Right ventricle myocardium inferior (tissue), 1 donor: Measurements from ENCODE around the gene RANBP3. TPM values are rescaled to one million over a fixed set of nuclear protein-coding genes. Genes with fewer than 3 reads are reported as not detected.

Source experiments
- ATAC-seq: fragments of 200-7000 bp; cut with Tn5 transposase; one replicate; pipeline ENCODE4 v1.9.1; 2020; ENCODE audit warnings: mild to moderate bottlenecking, moderate library complexity
- DNase-seq: peaks from one replicate; pipeline ENCODE4 v3.0.0; 2021; ENCODE audit errors: missing footprints
- intact Hi-C: fragments of 100-400 bp; cut with DNase I; formaldehyde crosslinking; loops from one replicate; pipeline ENCODE4 v1.11.0; 2022
- total RNA-seq: library from RNA; stranded (reverse); fragmentation: NEBNext Ultra II Directional; extraction: Animal tissue kit (Norgen Biotek cat#: 25700); gene quantifications from one replicate; pipeline ENCODE4 v1.2.1, GENCODE V29; 2021
- donor health status: DM: no; HTN: yes; CAD: no; lungs with severe emphysema.

RANBP3 gene
- total RNA-seq, 1 donor from 2014 or later, result 65.6 TPM

DNA sequence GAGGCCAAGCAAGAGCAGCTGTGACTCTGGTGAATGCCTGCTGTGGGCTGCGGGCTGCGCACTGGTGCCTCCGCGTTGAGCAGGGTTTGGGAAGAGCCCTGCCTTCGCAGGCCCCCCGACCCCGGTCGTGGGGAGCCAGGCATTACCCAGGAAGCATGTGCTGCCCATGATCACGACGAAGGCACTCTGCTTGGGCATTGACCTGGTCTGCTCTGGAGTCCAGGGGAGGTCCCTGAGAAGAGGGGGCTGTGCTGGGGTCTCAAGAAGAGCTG is 19.2 kb downstream of the RANBP3 start:
- intact Hi-C loops, result loop anchor here (10.0 kb wide), 1 partner anchor 134 kb away; no protein-coding TSS in a partner anchor
- no peak for ATAC-seq
- DNase-seq, result no peak

DNA sequence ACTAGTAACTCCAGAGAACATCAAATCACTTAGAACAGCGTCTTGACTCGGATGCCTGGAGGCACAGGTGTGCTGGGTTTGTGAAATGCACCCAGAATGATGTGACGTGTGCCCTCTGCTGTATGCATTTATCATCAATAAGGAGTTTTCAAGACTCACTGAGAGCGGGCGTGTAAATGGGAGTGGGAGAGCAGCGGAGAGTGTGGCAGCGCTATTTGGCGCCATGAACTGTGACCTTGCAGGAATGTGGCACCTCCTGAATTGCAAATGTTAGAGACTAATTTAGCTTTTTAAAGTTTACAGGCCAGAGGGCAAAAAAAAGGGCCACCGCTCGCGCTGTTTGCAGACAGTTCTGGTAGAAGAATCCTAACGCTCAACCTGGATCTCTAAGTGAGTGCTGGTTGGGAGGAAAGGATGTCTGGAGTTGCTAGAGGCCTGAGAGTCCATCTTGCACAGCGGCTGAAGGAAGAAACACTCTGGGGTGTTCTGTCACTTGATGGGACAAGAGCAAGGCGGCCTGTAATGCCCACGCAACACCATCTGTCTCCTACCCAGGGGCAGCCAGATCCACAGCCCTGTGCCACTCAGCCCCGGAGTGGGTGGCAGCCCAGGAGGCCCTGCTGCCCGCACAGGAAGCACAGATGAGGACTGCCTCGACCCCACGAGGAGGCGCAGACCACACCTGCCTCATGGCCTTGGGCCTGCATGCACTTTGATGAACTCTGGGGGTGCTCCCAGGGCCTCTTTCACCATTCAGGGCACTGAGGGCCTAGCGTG is 19.7 kb downstream of the RANBP3 start:
- intact Hi-C loops, result loop anchor here (10.0 kb wide), 1 partner anchor 133 kb away; no protein-coding TSS in a partner anchor
- no peak for DNase-seq
- no peak for ATAC-seq

DNA sequence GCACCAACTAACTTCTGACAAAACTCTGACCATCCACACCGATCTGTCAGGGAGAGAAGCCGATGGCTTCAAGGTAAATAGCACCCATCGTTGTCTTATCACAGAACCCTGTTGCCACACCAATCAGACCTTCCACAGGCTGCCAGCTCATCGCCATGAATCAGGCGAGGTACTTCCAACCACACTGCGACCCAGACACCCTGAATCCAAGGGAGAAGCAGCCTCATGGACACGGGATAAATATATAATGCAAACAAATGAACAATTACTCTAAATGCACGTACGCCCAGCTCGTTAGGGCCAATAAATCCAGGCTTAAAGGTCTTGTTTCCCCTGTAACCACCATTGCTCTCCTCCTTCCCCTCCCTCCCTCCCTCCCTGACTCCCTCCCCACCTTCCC is 20.8 kb downstream of the RANBP3 start:
- ATAC-seq, result no peak
- no peak for DNase-seq
- intact Hi-C loops, result loop anchor here (10.0 kb wide), 1 partner anchor 132 kb away; no protein-coding TSS in a partner anchor

DNA sequence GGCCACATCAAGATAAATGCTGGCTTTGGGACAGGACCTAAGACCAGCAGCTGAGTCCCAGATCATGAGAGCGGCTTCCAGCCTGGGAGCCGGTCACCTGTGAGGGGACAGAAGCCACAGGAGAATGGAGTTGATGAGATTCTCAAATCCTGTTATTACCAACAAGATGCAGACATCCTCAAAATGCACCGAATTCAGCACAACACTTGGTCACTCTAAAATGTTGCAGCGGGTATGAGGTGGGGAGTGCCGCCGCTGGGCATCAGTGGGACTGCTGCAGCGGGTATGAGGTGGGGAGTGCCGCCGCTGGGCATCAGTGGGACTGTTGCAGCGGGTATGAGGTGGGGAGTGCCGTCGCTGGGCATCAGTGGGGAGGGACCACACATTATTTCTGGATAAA is 21.2 kb downstream of the RANBP3 start:
- ATAC-seq (no peak), DNase-seq (no peak)
- intact Hi-C loops, result loop anchor here (10.0 kb wide), 1 partner anchor 132 kb away; no protein-coding TSS in a partner anchor

DNA sequence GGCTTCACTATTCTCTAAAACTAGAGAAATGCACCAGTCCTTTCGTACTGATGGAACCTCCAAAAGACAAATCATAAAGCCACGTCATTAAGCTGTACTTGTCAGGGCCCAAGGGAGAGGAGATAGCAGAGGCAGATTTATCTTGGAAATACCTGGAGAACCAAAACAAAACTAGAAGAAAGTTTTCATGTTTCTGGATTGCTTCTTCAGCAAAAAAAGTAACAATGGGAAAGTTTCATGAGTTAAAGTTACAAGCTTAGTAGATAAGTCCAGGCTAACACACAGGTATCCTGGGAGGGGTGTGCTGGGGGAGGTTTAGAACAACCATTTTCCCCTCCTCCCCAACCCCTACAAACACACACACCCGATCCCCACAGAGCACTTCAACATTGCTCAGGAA is 21.6 kb downstream of the RANBP3 start:
- intact Hi-C loops, result loop anchor here (10.0 kb wide), 1 partner anchor 132 kb away; no protein-coding TSS in a partner anchor
- no peak for ATAC-seq

DNA sequence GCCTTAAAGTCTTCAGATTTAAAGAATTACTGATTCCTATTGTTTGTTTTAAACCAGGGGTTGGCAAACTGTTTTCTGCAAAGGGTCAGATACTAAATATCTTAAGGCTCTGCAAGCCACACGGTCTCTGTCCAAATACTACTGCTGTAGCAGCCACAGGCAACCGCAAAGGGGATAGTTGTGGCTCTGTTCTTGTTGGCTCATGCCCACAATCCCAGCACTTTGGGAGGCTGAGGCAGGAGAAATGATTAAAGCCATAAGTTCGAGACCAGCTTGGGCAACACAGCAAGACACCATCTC is 22.4 kb downstream of the RANBP3 start:
- DNase-seq, result no peak
- intact Hi-C loops, result loop anchor here (10.0 kb wide), 1 partner anchor 131 kb away; no protein-coding TSS in a partner anchor
- ATAC-seq, result no peak

More for the DNA sequence above, 21.6 kb downstream of the RANBP3 start:
- DNase-seq, result no peak

DNA sequence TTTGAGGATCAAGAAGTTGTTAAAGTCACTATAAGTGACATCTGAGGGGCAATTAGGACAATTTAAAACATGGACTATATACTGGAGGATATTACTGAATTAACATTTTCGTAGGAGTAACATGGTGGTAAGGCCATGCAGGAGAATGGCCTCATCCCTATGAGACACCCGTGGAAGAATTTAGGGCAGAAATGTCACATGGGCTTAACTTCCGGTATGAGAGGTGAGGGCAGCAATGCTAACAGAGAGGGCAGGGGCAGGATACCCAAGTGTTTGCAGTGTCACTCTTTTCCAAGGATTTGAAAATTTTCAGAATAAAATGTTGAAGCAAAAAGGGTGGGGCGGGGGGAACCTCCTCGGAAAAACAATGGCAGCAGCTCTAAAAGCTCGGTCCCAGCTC is 23.6 kb downstream of the RANBP3 start:
- DNase-seq, result no peak
- intact Hi-C loops, result loop anchor here (10.0 kb wide), 1 partner anchor 129 kb away; no protein-coding TSS in a partner anchor
- no peak for ATAC-seq

DNA sequence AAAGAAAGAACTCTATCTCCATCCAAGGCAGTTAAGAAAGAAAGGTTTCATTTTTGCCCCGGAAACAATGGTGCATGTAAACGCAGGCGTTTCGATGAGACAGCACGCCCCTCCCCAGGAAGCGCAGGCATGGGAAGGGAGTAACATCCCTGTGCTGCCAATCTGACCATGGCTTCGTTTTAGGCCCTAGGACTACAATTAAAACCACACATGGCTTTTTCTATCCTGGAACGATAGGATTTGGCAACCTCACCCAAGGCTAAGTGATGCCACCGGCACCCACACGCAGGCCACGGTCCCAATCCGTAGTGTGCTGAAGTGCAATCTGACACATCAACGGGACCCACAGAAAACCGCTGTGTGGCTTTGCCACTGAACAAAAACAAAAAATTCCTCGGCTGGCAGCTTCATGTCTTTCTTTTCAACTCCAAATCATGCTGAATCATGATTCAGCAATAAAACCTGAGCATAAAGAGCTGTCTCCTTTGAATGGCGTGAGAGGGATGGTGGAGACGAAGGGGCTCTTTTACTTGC is 24.2 kb downstream of the RANBP3 start:
- ATAC-seq, result no peak
- intact Hi-C loops, result loop anchor here (10.0 kb wide), 1 partner anchor 129 kb away; no protein-coding TSS in a partner anchor

DNA sequence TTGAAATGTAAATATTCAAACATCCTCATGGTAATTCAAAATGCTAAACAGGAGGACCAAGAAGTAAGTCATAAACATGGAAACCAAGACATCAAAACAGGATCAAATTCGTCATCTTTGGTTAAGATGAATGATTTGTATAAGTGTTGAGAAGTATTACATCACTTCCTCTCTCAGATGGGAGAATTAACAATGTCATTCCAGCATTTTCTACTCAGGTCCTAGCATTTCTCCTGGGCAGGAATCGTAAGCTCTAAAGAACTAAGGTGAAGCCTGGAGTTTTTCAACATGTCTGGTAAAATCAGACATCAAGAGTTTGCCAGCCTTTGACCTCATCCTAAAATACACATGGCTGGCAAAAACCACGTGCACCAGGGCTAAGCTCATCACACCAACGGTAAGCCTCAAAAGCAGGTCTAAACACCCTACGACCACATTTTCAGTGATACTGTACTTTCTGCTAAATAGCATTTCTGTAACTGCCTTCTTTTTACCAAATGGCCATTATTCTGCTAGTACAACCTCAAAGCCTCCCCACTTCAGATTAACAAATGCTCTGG is 24.8 kb downstream of the RANBP3 start:
- ATAC-seq, result no peak
- intact Hi-C loops, result loop anchor here (10.0 kb wide), 1 partner anchor 128 kb away; no protein-coding TSS in a partner anchor
- no peak for DNase-seq

More for the DNA sequence above, 24.2 kb downstream of the RANBP3 start:
- no peak for DNase-seq

DNA sequence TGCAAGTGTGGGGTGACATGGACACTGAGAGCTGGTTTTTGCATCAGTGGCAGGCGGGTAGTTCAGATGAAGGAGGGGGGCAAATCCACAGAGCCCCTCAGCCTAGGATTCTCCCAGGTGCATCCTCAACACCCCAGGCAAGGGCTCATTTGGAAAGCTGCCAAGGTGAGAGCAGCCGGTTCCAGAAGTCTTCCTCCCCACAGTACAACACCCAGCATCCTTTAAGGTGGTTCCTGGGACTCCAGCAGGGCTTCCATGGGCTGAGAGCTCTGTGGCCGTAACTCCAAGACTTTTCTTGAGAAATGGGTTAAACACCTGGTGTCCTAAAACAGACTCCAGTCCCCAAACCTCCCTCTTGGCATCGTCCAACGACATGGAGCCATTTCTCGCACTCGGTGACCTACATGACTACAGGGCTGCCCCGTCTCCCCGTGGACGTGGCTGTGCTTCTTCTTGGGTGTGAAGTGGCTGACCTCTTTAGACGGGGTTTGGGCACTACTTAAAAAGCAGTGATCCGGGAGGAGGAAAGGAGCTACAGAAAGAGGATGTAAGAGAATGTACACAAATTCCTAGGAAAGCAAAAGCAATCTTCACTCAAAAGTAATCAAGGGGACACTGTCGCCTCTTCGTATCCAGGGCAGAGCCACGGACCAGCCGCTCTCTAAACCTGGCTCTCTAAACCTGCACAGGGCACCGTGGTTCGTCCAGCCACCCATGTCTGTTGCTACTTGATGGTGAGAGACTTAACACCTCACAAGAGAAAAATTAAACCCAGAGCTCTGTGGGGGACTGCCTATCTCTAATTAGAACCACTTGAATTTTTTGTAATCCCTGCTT is 25.5 kb downstream of the RANBP3 start:
- DNase-seq (no peak), ATAC-seq (no peak)
- intact Hi-C loops, result loop anchor here (10.0 kb wide), 1 partner anchor 128 kb away; no protein-coding TSS in a partner anchor

DNA sequence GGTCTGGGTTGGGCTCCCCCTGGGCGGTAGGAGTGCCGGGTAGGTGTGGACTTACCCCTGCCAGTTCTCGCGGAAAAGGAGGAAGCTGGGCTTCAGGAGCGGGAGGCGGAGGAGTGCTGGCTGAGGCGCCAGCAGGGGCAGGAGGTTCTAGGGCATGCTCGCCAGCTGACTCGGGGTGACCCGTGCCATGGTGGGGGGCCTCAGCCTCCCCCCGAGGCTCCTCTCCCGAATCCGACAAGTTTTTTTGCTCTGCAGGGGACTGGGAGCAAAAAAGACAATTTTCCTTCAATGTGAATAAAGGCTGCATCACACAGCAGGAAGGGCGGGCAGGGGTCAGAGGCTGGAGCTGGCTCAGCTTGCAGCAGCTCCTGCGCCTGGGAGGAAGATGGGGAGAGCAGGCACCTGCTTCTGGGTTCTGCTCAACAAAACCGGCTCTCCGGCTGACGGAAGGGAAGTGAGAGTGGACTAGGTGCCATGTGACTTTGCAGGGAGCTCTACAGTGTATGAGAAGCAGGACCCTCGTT is 26.5 kb downstream of the RANBP3 start:
- ATAC-seq (no peak), DNase-seq (no peak)
- intact Hi-C loops, result loop anchor here (10.0 kb wide), 1 partner anchor 127 kb away; no protein-coding TSS in a partner anchor

DNA sequence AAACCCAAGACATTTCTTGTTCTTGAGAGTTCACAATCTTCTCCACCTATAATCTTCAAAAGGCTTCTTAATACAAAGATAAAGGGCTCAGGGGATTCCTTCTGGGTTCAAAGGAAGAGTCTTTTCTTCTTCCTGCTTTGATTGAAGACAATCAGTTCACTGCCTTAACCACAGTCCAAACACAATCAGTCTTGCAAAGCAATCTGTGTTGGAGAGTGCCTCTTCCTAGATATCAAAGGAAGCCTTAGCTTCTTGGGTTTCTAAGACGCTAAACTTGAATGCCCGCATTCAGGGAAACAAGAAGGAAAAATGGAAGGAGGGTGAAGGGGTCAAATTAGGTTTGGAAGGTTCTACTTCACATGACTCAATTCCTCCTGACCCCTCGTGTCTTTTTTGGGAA is 27.2 kb downstream of the RANBP3 start:
- DNase-seq (no peak), ATAC-seq (no peak)
- intact Hi-C loops, result loop anchor here (10.0 kb wide), 1 partner anchor 126 kb away; no protein-coding TSS in a partner anchor

DNA sequence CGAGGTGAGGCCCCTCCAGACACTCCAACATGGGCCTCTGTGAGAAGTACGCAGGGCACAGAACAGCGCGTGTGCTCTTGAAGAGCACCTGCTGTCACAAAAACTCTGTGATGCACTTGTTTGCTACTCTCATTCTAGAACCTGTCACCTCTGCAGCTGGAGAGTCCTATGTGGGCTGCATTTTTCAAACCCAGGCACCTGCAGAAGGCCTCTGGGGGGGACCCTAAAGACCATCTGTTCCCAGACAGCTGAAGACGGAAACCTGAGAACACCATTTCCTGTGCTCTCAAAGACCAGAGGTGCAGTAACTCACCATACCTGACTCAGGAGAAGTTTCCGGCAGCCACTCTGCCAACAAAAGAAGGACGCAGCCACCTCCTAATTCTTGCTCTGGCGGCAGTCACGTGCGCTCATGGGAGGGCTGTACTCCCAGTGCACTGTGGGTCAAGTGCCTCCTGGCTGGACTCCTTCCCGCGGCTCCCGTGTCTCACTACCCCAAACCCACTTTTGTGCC is 28.1 kb downstream of the RANBP3 start:
- intact Hi-C loops, result loop anchor here (5.0 to 10.0 kb wide), 2 partner anchors 43 to 125 kb away; no protein-coding TSS in a partner anchor
- ATAC-seq (peak; percentile 20), DNase-seq (no peak)

DNA sequence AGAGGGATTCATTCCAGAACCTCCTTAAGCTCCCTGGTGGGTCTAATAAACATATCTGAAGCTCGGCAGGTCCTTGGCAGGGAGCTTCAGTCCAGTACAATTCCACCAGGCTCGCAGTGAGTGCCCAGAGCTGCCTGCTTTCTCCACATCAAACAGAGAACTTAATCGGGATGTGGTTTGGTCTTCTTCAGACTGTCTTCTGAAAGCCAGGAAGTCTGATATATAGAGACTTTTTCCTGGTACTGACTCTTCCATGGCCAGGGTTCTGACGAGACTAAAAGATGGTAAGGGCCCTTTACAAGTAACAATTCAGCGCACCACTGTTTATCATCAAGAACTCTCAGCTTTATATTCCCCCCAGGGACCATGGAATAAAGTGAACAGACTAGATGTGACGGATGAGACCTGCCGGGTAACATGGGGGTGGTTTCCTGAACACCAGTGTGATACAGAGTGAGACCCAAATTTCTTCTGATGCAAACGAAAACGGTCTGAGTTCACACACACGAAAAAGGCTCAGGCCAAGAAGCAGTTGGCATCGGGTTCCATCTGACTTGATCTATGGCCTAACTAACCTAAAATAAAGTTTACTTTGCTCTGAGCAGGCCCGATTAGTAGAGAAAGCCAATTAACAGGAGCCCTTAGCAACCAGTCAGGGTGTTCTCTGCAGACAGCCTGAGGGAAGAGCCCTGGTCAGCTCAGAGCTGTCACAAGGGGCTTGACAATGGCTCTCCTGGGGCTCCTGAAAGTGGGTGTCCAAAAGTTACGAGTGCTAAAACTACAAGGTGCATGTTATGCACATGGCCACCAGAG is 29.0 kb downstream of the RANBP3 start:
- intact Hi-C loops, result loop anchor here (5.0 kb wide), 1 partner anchor 42 kb away; no protein-coding TSS in a partner anchor
- DNase-seq (no peak), ATAC-seq (no peak)

DNA sequence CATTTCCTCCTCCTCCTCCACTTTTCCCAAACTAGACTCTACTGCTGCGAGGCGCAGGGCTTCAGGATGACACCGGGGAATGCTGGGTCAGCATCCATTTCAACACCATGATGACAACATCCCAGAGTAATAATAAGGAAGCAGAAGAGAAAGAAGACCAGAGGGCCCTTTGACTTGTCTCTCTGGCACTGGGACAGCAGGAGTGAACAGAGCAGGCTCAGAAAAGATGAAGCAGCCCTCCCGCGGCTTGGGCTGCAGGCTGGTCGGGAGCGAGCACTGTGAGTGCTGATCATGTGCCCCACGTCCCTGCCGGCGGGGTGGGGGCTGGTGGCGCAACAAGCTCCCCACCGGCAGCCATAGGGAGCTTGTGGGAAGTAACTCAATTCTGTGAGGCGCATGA is 30.5 kb downstream of the RANBP3 start:
- intact Hi-C loops, result loop anchor here (5.0 kb wide), 1 partner anchor 40 kb away; no protein-coding TSS in a partner anchor
- ATAC-seq (peak; percentile 70), DNase-seq (peak; percentile 89)

DNA sequence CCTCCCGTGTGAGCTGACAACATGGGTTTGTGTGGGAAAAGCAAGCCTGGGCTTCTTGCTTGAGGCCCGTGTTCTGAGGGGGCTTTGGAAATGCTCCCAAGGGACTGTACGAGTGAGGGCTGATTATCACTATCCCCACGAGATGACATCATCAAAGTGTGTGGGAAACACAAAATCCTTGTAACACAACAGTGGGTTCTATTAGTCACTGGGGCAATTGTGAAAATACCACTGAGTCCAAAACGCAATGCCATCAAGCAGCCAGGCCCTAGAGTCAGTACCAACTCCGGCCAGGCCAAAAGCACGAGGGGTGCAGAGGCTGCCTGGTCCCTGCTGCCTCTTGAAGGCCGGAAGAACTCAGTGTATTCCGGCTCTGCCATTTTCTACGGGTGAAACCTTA is 34.3 kb downstream of the RANBP3 start:
- ATAC-seq, result no peak
- no peak for DNase-seq
- intact Hi-C loops, result no loop called here

DNA sequence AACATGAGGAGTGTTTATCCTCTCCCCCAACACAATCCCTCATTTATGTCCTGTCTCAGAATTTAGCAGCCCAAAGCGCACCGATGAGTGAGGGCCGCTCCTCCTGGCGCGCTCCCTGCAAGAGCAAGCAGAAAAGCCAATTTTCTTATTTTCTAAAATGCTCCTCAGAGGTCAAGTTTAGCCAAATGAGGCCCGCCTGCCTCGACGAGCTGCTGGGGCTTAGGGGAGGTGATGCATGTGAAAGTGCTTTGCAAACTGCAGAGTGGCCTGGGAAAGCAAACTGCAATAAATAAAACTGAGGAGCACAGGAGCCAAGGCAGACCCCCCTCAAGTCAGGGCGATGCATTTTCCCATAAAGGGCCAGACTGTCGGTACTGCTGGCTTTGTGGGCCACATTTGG is 34.9 kb downstream of the RANBP3 start:
- ATAC-seq (no peak), DNase-seq (peak; percentile 11)
- intact Hi-C loops, result no loop called here

DNA sequence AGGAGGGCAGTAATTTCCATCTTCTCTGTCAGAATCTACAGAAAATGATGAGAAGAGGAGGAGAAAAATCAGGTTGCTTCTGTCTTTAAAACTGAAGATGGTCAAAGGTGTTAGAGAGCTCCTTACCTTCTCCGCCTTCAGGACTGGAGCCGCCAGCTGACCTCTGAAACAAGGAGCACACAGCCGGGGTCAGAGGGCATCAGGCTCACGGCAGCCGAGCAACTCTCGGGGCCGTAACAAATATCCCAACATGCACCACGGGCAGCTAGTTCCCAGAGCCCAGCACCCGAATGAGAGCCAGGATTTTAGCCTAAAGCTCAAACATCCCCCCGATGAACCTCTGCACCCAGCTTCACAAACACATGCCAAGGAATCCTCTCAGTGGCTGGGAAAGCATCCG is 36.3 kb downstream of the RANBP3 start:
- DNase-seq (peak; percentile 27), ATAC-seq (no peak)
- intact Hi-C loops, result no loop called here
